Upper lobe of right lung (tissue), 1 donor: ENCODE results near the gene ACOXL. TPM values are rescaled to one million over a fixed set of nuclear protein-coding genes. Genes with fewer than 3 reads are reported as not detected.
A peak's percentile ranks its signal among the peaks of the same experiment; 100 is the strongest.

Experiments used
- ATAC-seq: fragments of 200-7000 bp; cut with Tn5 transposase; one replicate; pipeline ENCODE4 v1.9.1; 2020; ENCODE audit warnings: mild to moderate bottlenecking, moderate library complexity
- DNase-seq: peaks from one replicate; pipeline ENCODE4 v3.0.0-alpha.2; 2020
- H3K27ac ChIP-seq: fragments of 200-600 bp; one replicate; pipeline ENCODE4 v1.8.0; 2022
- H3K27me3 ChIP-seq: fragments of 200-600 bp; one replicate; pipeline ENCODE4 v1.8.0; 2022; ENCODE audit warnings: mild to moderate bottlenecking
- H3K36me3 ChIP-seq: fragments of 200-600 bp; one replicate; pipeline ENCODE4 v1.8.0; 2022
- H3K4me1 ChIP-seq: fragments of 200-600 bp; one replicate; pipeline ENCODE4 v1.8.0; 2022
- H3K4me3 ChIP-seq: fragments of 200-600 bp; one replicate; pipeline ENCODE4 v1.8.0; 2022; ENCODE audit warnings: mild to moderate bottlenecking
- H3K9me3 ChIP-seq: fragments of 200-600 bp; one replicate; pipeline ENCODE4 v1.8.0; 2022
- CTCF ChIP-seq: fragments of 200-600 bp; IDR thresholded peaks from one replicate; pipeline ENCODE4 v1.8.0; 2022; ENCODE audit warnings: antibody characterized with exemption
- intact Hi-C: fragments of 100-400 bp; cut with DNase I; formaldehyde crosslinking; loops from one replicate; pipeline ENCODE4 v1.11.0; 2022
- total RNA-seq: library from RNA; stranded (reverse); fragmentation: NEBNext Ultra II Directional; extraction: Animal tissue kit (Norgen Biotek cat#: 25700); gene quantifications from one replicate; pipeline ENCODE4 v1.2.1, GENCODE V29; 2021
- donor health status: DM: no; HTN: yes; CAD: no; lungs with severe emphysema.

ACOXL gene
- total RNA-seq, 1 donor from 2014 or later, result 47.5 TPM

- DNase-seq (no peak), ATAC-seq (peak; percentile 91)
- peak overlapping the region; percentile 24 for H3K27ac ChIP-seq
- H3K4me3 ChIP-seq, result no peak overlapping the region
- H3K36me3 ChIP-seq, result no peaks in the 10 kb centered on the region
- intact Hi-C loops, result no loop called here
- H3K9me3 ChIP-seq, result no peaks in the 10 kb centered on the region
- TF ChIP-seq CTCF, result no peak
- H3K4me1 ChIP-seq, result peaks cover 16% of the 10 kb centered on the region
- no peaks in the 10 kb centered on the region for H3K27me3 ChIP-seq
Measured at GRCh38 chr2:110993557-110994231, 261.3 kb downstream of the ACOXL start.

GRCh38 chr2:110994250-110994961 is 262.0 kb downstream of the ACOXL start:
- intact Hi-C loops, result no loop called here
- no peaks in the 10 kb centered on the region for H3K9me3 ChIP-seq
- H3K36me3 ChIP-seq, result no peaks in the 10 kb centered on the region
- no peak for TF ChIP-seq CTCF
- DNase-seq, result no peak
- peak overlapping the region; percentile 24 for H3K27ac ChIP-seq
- peaks cover 16% of the 10 kb centered on the region for H3K4me1 ChIP-seq
- H3K27me3 ChIP-seq, result no peaks in the 10 kb centered on the region
- H3K4me3 ChIP-seq, result no peak overlapping the region
- ATAC-seq, result peak; percentile 80

- TF ChIP-seq CTCF, result no peak
- Histone ChIP-seq H3K27ac (no peak overlapping the region), H3K4me1 (peaks cover 16% of the 10 kb centered on the region), H3K9me3 (no peaks in the 10 kb centered on the region), H3K27me3 (no peaks in the 10 kb centered on the region), H3K36me3 (no peaks in the 10 kb centered on the region), H3K4me3 (no peak overlapping the region)
- ATAC-seq, result no peak
- intact Hi-C loops, result no loop called here
- no peak for DNase-seq
Measured at GRCh38 chr2:110995911-110996310, 263.5 kb downstream of the ACOXL start.

- DNase-seq, result no peak
- H3K4me1 ChIP-seq, result peaks cover 16% of the 10 kb centered on the region
- intact Hi-C loops, result no loop called here
- H3K9me3 ChIP-seq, result no peaks in the 10 kb centered on the region
- no peak overlapping the region for H3K27ac ChIP-seq
- no peak for ATAC-seq
- TF ChIP-seq CTCF, result no peak
- no peak overlapping the region for H3K4me3 ChIP-seq
- H3K27me3 ChIP-seq, result no peaks in the 10 kb centered on the region
- no peaks in the 10 kb centered on the region for H3K36me3 ChIP-seq
Measured at GRCh38 chr2:110997331-110998045, 265.1 kb downstream of the ACOXL start.

- Histone ChIP-seq H3K4me1 (peaks cover 15% of the 10 kb centered on the region), H3K27ac (peak overlapping the region; percentile 37), H3K27me3 (no peaks in the 10 kb centered on the region), H3K4me3 (no peak overlapping the region), H3K9me3 (no peaks in the 10 kb centered on the region), H3K36me3 (no peaks in the 10 kb centered on the region)
- ATAC-seq, result peak; percentile 42
- no peak for TF ChIP-seq CTCF
- no peak for DNase-seq
- intact Hi-C loops, result no loop called here
Measured at GRCh38 chr2:110998311-110998710, 265.9 kb downstream of the ACOXL start.
